ENCODE results near the gene IFI27L2. TPM values are rescaled to one million over a fixed set of nuclear protein-coding genes. Genes with fewer than 3 reads are reported as not detected.

IFI27L2 gene
- total and polyA plus RNA-seq, 4 donors, result 1.7 to 7.2 (median 6.1) TPM

DNA sequence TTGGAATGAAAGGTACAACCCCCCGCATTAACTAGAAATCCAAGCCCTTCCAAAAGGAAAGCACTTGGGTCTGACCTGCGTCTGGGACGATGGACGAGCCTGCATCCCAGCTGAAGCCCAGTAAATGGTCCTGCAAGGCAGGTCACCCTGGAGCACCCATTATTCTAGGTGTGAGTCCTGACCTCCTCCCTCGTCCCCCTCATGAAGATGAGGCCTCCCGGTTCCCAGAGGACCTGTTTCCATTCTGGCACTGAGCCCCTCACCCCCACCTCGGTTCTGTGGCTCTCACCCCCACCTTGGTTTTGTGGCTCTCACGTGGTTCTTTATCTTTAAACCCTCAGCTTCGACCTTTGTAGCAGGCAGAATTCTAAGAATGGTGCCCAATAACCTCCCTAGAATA is 11.5 kb downstream of the IFI27L2 start (continued):
- TF ChIP-seq, protein P1, sequence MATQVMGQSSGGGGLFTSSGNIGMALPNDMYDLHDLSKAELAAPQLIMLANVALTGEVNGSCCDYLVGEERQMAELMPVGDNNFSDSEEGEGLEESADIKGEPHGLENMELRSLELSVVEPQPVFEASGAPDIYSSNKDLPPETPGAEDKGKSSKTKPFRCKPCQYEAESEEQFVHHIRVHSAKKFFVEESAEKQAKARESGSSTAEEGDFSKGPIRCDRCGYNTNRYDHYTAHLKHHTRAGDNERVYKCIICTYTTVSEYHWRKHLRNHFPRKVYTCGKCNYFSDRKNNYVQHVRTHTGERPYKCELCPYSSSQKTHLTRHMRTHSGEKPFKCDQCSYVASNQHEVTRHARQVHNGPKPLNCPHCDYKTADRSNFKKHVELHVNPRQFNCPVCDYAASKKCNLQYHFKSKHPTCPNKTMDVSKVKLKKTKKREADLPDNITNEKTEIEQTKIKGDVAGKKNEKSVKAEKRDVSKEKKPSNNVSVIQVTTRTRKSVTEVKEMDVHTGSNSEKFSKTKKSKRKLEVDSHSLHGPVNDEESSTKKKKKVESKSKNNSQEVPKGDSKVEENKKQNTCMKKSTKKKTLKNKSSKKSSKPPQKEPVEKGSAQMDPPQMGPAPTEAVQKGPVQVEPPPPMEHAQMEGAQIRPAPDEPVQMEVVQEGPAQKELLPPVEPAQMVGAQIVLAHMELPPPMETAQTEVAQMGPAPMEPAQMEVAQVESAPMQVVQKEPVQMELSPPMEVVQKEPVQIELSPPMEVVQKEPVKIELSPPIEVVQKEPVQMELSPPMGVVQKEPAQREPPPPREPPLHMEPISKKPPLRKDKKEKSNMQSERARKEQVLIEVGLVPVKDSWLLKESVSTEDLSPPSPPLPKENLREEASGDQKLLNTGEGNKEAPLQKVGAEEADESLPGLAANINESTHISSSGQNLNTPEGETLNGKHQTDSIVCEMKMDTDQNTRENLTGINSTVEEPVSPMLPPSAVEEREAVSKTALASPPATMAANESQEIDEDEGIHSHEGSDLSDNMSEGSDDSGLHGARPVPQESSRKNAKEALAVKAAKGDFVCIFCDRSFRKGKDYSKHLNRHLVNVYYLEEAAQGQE (IDR thresholded peaks at IDR 0.05), result no peak
- no peak for TF ChIP-seq GABPA (IDR thresholded peaks at IDR 0.05 in 1 of 2, conservative IDR thresholded peaks at IDR 0.05 in 1 of 2)

DNA sequence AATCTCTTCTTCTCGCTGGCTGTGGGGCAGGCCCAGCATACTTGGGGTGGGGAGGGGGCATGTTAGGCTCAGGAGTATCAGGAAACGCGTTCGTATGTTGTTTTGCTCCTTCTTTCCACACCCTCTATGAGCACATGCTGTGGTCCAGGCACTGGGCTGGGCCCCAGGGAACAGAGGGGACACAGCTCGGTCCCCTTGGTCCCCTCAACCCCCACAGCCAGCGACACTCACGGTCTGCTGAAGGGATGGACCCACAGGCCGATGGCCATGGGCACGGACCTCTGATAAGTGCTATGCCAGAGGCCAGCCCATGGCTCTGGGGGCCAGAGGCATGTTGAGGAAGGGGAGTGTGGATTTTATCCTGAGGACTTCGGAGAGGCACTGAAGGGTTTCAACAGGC is 12.7 kb downstream of the IFI27L2 start:
- H3K27me3 ChIP-seq (ENCODE audit: control insufficient read depth in 4 of 4, insufficient read depth in 4 of 4, low read length in 3 of 4), result no peaks in the 10 kb centered on the region
- TF ChIP-seq RXRA (IDR thresholded peaks at IDR 0.05) (no peak), YY1 (IDR thresholded peaks at IDR 0.05) (no peak), JUND (IDR thresholded peaks at IDR 0.05) (no peak), EGR1 (IDR thresholded peaks at IDR 0.05; ENCODE audit: low read depth in 2 of 2) (no peak)
- TF ChIP-seq, protein P2, sequence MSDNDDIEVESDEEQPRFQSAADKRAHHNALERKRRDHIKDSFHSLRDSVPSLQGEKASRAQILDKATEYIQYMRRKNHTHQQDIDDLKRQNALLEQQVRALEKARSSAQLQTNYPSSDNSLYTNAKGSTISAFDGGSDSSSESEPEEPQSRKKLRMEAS (IDR thresholded peaks at IDR 0.05), result no peak
- TF ChIP-seq, protein P3, sequence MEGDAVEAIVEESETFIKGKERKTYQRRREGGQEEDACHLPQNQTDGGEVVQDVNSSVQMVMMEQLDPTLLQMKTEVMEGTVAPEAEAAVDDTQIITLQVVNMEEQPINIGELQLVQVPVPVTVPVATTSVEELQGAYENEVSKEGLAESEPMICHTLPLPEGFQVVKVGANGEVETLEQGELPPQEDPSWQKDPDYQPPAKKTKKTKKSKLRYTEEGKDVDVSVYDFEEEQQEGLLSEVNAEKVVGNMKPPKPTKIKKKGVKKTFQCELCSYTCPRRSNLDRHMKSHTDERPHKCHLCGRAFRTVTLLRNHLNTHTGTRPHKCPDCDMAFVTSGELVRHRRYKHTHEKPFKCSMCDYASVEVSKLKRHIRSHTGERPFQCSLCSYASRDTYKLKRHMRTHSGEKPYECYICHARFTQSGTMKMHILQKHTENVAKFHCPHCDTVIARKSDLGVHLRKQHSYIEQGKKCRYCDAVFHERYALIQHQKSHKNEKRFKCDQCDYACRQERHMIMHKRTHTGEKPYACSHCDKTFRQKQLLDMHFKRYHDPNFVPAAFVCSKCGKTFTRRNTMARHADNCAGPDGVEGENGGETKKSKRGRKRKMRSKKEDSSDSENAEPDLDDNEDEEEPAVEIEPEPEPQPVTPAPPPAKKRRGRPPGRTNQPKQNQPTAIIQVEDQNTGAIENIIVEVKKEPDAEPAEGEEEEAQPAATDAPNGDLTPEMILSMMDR (IDR thresholded peaks at IDR 0.05; ENCODE audit: low read depth, low read length, missing input control), result no peak
- TF ChIP-seq, protein P4, sequence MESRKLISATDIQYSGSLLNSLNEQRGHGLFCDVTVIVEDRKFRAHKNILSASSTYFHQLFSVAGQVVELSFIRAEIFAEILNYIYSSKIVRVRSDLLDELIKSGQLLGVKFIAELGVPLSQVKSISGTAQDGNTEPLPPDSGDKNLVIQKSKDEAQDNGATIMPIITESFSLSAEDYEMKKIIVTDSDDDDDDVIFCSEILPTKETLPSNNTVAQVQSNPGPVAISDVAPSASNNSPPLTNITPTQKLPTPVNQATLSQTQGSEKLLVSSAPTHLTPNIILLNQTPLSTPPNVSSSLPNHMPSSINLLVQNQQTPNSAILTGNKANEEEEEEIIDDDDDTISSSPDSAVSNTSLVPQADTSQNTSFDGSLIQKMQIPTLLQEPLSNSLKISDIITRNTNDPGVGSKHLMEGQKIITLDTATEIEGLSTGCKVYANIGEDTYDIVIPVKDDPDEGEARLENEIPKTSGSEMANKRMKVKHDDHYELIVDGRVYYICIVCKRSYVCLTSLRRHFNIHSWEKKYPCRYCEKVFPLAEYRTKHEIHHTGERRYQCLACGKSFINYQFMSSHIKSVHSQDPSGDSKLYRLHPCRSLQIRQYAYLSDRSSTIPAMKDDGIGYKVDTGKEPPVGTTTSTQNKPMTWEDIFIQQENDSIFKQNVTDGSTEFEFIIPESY (IDR thresholded peaks at IDR 0.05), result no peak
- H3K4me3 ChIP-seq (ENCODE audit: low read depth in 1 of 3, low read length in 3 of 3), result no peak overlapping the region
- no peak for DNase-seq (ENCODE audit: low spot score)
- H3K36me3 ChIP-seq (ENCODE audit: control insufficient read depth in 4 of 4, insufficient read depth in 3 of 4, low read depth in 1 of 4, low read length in 3 of 4), result no peaks in the 10 kb centered on the region
- H3K9me3 ChIP-seq (ENCODE audit: control insufficient read depth in 4 of 4, low read length in 3 of 4), result peaks cover 0 to 5% (median 0%) of the 10 kb centered on the region in 4 donors
- H3K9ac ChIP-seq (ENCODE audit: low read depth in 1 of 2, low read length in 2 of 2), result no peak overlapping the region
- H3K27ac ChIP-seq (ENCODE audit: low read depth in 1 of 2, low read length in 2 of 2), result no peak overlapping the region
- H3K4me1 ChIP-seq (ENCODE audit: control insufficient read depth in 4 of 4, insufficient read depth in 4 of 4, low read length in 3 of 4), result peaks cover 0 to 5% (median 2%) of the 10 kb centered on the region in 4 donors
- 87% methylated on average over 10 of the region's 10 CpGs for WGBS

DNA sequence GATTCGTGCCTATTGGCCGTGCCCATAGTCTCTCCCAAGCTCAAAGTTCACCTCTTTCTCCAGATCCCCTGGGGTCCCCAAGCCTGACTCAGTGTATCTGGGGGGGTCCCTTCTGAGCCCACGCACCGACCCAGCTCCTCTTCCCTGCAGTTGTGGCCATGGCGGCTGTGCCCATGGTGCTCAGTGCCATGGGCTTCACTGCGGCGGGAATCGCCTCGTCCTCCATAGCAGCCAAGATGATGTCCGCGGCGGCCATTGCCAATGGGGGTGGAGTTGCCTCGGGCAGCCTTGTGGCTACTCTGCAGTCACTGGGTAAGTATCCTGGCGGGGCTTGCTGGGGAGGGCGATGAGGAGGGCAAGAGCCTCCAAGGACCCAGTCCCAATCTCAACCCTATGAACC is 13.8 kb downstream of the IFI27L2 start:
- Histone ChIP-seq H3K9ac (ENCODE audit: low read depth in 1 of 2, low read length in 2 of 2) (no peak overlapping the region), H3K4me1 (ENCODE audit: control insufficient read depth in 4 of 4, insufficient read depth in 4 of 4, low read length in 3 of 4) (peaks cover 0 to 5% (median 2%) of the 10 kb centered on the region in 4 donors), H3K36me3 (ENCODE audit: control insufficient read depth in 4 of 4, insufficient read depth in 3 of 4, low read depth in 1 of 4, low read length in 3 of 4) (no peaks in the 10 kb centered on the region), H3K9me3 (ENCODE audit: control insufficient read depth in 4 of 4, low read length in 3 of 4) (peaks cover 0 to 5% (median 0%) of the 10 kb centered on the region in 4 donors), H3K27me3 (ENCODE audit: control insufficient read depth in 4 of 4, insufficient read depth in 4 of 4, low read length in 3 of 4) (no peaks in the 10 kb centered on the region), H3K27ac (ENCODE audit: low read depth in 1 of 2, low read length in 2 of 2) (no peak overlapping the region), H3K4me3 (ENCODE audit: low read depth in 1 of 3, low read length in 3 of 3) (no peak overlapping the region)
- WGBS, result 91% methylated on average over 15 of the region's 15 CpGs
- TF ChIP-seq HNF4G (IDR thresholded peaks at IDR 0.05) (no peak), HNF4A (conservative IDR thresholded peaks at IDR 0.05) (no peak), EGR1 (IDR thresholded peaks at IDR 0.05; ENCODE audit: low read depth in 2 of 2) (no peak), FOXA1 (IDR thresholded peaks at IDR 0.05) (no peak), RAD21 (IDR thresholded peaks at IDR 0.05) (no peak)
- TF ChIP-seq, protein P4 (IDR thresholded peaks at IDR 0.05), result no peak
- no peak for DNase-seq (ENCODE audit: low spot score)
